Measurements from ENCODE around the gene TOP1. TPM values are rescaled to one million over a fixed set of nuclear protein-coding genes. Genes with fewer than 3 reads are reported as not detected.
A peak's percentile ranks its signal among the peaks of the same experiment; 100 is the strongest.

The TOP1 gene
- total RNA-seq, 4 donors from 2014 or later: 23.1 to 49.9 (median 31.6) TPM

- Histone ChIP-seq H3K27ac (peak overlapping the region; percentile 67 to 84 (median 78)), H3K36me3 (peaks cover 5 to 83% (median 15%) of the 10 kb centered on the region in 3 donors), H3K27me3 (no peaks in the 10 kb centered on the region), H3K4me1 (peaks cover 5 to 81% (median 22%) of the 10 kb centered on the region in 3 donors), H3K4me3 (no peak overlapping the region), H3K9me3 (no peaks in the 10 kb centered on the region)
- no peak for DNase-seq
- intact Hi-C loops (cut with DNase I): loop anchor here (5.0 to 10.0 kb wide), 3 partner anchors 59 to 232 kb away; partner anchors contain the start of gene LPIN3
- 13% methylated on average over 8 to 9 of the region's 9 CpGs for WGBS, 2 donors
- TF ChIP-seq, protein P1, sequence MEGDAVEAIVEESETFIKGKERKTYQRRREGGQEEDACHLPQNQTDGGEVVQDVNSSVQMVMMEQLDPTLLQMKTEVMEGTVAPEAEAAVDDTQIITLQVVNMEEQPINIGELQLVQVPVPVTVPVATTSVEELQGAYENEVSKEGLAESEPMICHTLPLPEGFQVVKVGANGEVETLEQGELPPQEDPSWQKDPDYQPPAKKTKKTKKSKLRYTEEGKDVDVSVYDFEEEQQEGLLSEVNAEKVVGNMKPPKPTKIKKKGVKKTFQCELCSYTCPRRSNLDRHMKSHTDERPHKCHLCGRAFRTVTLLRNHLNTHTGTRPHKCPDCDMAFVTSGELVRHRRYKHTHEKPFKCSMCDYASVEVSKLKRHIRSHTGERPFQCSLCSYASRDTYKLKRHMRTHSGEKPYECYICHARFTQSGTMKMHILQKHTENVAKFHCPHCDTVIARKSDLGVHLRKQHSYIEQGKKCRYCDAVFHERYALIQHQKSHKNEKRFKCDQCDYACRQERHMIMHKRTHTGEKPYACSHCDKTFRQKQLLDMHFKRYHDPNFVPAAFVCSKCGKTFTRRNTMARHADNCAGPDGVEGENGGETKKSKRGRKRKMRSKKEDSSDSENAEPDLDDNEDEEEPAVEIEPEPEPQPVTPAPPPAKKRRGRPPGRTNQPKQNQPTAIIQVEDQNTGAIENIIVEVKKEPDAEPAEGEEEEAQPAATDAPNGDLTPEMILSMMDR (IDR thresholded peaks at IDR 0.05): peak; percentile 73 to 97 (median 94)
- no peak for TF ChIP-seq POLR2A (IDR thresholded peaks at IDR 0.05)
Observed at GRCh38 chr20:41173161-41173721, 144.6 kb downstream of the TOP1 start.

GRCh38 chr20:41173791-41174341 is 145.2 kb downstream of the TOP1 start:
- DNase-seq: no peak
- Histone ChIP-seq H3K27me3 (no peaks in the 10 kb centered on the region), H3K36me3 (peaks cover 5 to 77% (median 15%) of the 10 kb centered on the region in 3 donors)

More at GRCh38 chr20:41173791-41174341, 145.2 kb downstream of the TOP1 start:
- intact Hi-C loops (cut with DNase I): loop anchor here (5.0 to 10.0 kb wide), 3 partner anchors 58 to 231 kb away; partner anchors contain the start of gene LPIN3
- Histone ChIP-seq H3K27ac (peak overlapping the region; percentile 67 to 84 (median 77)), H3K4me3 (no peak overlapping the region), H3K9me3 (no peaks in the 10 kb centered on the region), H3K4me1 (peaks cover 5 to 87% (median 22%) of the 10 kb centered on the region in 3 donors)
- 93 to 96% methylated on average over 5 to 12 of the region's 13 CpGs for whole genome bisulfite sequencing, 2 donors
- no peak for TF ChIP-seq POLR2A (IDR thresholded peaks at IDR 0.05)
- TF ChIP-seq, protein P1 (IDR thresholded peaks at IDR 0.05): no peak

Small RNA genes lying within 50 kb of the gene (small RNA-seq; reads per million reads assigned to genes)
- gene MIR6871 (0 reads per million in 4 donors), gene RNU2-52P (0.15 to 0.28 (median 0.27) reads per million in 4 donors)

Other genes starting within 250 kb of the TOP1 start
- 10 to 100 TPM; 30.4 to 84.7 (median 47.8) TPM for gene PLCG1, start 108.7 kb downstream of the TOP1 start, total RNA-seq